ENCODE data around the gene CBARP.

CBARP gene

GRCh38 chr19:1271528-1272422, 34.0 kb upstream of the CBARP start:
- no peak for TF ChIP-seq CTCF (IDR thresholded peaks at IDR 0.05; ENCODE audit: extremely low read depth, insufficient read depth, missing control alignments)
- DNase-seq (ENCODE audit: low spot score) = no peak
- in situ Hi-C loops (cut with MboI; ENCODE audit: low pct_unique_long_range_greater_than_20kb, low sequenced_read_pairs, unreplicated experiment) = no loop called here

GRCh38 chr19:1270854-1271527, 33.2 kb upstream of the CBARP start:
- in situ Hi-C loops (cut with MboI; ENCODE audit: low pct_unique_long_range_greater_than_20kb, low sequenced_read_pairs, unreplicated experiment) = no loop called here
- DNase-seq (ENCODE audit: low spot score) = no peak
- TF ChIP-seq CTCF (IDR thresholded peaks at IDR 0.05; ENCODE audit: extremely low read depth, insufficient read depth, missing control alignments) = no peak

GRCh38 chr19:1270213-1270853, 32.5 kb upstream of the CBARP start:
- in situ Hi-C loops (cut with MboI; ENCODE audit: low pct_unique_long_range_greater_than_20kb, low sequenced_read_pairs, unreplicated experiment) = no loop called here
- no peak for DNase-seq (ENCODE audit: low spot score)
- no peak for TF ChIP-seq CTCF (IDR thresholded peaks at IDR 0.05; ENCODE audit: extremely low read depth, insufficient read depth, missing control alignments)

- in situ Hi-C loops (cut with MboI; ENCODE audit: low pct_unique_long_range_greater_than_20kb, low sequenced_read_pairs, unreplicated experiment) = no loop called here
- no peak for TF ChIP-seq CTCF (IDR thresholded peaks at IDR 0.05; ENCODE audit: extremely low read depth, insufficient read depth, missing control alignments)
- DNase-seq (ENCODE audit: low spot score) = peak; percentile 95
These were observed 31.8 kb upstream of the CBARP start for GRCh38 chr19:1269478-1270212.

GRCh38 chr19:1269065-1269477, 31.3 kb upstream of the CBARP start, which contains the start of gene CIRBP:
Gene CIRBP, plus strand, starts transcription at chr19:1269332. Its CDS starts 1,602 bp downstream, at chr19:1270934.
- in situ Hi-C loops (cut with MboI; ENCODE audit: low pct_unique_long_range_greater_than_20kb, low sequenced_read_pairs, unreplicated experiment) = no loop called here
- TF ChIP-seq CTCF (IDR thresholded peaks at IDR 0.05; ENCODE audit: extremely low read depth, insufficient read depth, missing control alignments) = no peak
- DNase-seq (ENCODE audit: low spot score) = peak; percentile 100
